GM19238 (cell line): Measurements from ENCODE around the gene TEC.
A peak's percentile ranks its signal among the peaks of the same experiment; 100 is the strongest.
"Not testable (repeated sequence)": the region's sequence is repeated elsewhere in the genome, so short reads cannot be mapped to it uniquely, and the experiment has no call there.

ENCODE experiments used
- DNase-seq: peaks from one replicate; pipeline ENCODE4 v3.0.0; 2011; ENCODE audit warnings: low spot score; ENCODE audit not compliant: insufficient read length

TEC gene

GRCh38 chr4:48242511-48243195 is 27.0 kb downstream of the TEC start:
- DNase-seq = no peak

GRCh38 chr4:48241731-48242130 is 27.9 kb downstream of the TEC start:
- no peak for DNase-seq

- no peak for DNase-seq
These were observed 31.5 kb downstream of the TEC start for GRCh38 chr4:48237996-48238645.

- no peak for DNase-seq
These were observed 34.6 kb downstream of the TEC start for GRCh38 chr4:48235050-48235449.

GRCh38 chr4:48234575-48234974 is 35.1 kb downstream of the TEC start:
- DNase-seq = no peak

- DNase-seq = no peak
These were observed 40.7 kb downstream of the TEC start for GRCh38 chr4:48228949-48229348.

GRCh38 chr4:48227662-48228061 is 42.0 kb downstream of the TEC start:
- DNase-seq = peak; percentile 10

GRCh38 chr4:48226199-48226598 is 43.4 kb downstream of the TEC start:
- no peak for DNase-seq

GRCh38 chr4:48225368-48226141 is 44.1 kb downstream of the TEC start:
- no peak for DNase-seq

- DNase-seq = no peak
These were observed 45.0 kb downstream of the TEC start for GRCh38 chr4:48224606-48225005.

- DNase-seq = no peak
These were observed 45.9 kb downstream of the TEC start for GRCh38 chr4:48223633-48224295.

- DNase-seq = no peak
These were observed 47.1 kb downstream of the TEC start for GRCh38 chr4:48222491-48222890.

GRCh38 chr4:48219430-48219829 is 50.2 kb downstream of the TEC start:
- DNase-seq = not testable (repeated sequence)

GRCh38 chr4:48216563-48216962 is 53.1 kb downstream of the TEC start:
- DNase-seq = no peak

- DNase-seq = no peak
These were observed 53.7 kb downstream of the TEC start for GRCh38 chr4:48215977-48216376.

- no peak for DNase-seq
These were observed 57.5 kb downstream of the TEC start for GRCh38 chr4:48212165-48212564.

GRCh38 chr4:48210966-48211328 is 58.7 kb downstream of the TEC start:
- DNase-seq = no peak

GRCh38 chr4:48205626-48206025 is 64.0 kb downstream of the TEC start:
- DNase-seq = no peak

GRCh38 chr4:48205107-48205506 is 64.5 kb downstream of the TEC start:
- DNase-seq = no peak

- DNase-seq = no peak
These were observed 65.8 kb downstream of the TEC start for GRCh38 chr4:48203819-48204218.

GRCh38 chr4:48197643-48198237 is 71.9 kb downstream of the TEC start:
- no peak for DNase-seq
